ENCODE measurements around the gene OSBPL6.

DNA sequence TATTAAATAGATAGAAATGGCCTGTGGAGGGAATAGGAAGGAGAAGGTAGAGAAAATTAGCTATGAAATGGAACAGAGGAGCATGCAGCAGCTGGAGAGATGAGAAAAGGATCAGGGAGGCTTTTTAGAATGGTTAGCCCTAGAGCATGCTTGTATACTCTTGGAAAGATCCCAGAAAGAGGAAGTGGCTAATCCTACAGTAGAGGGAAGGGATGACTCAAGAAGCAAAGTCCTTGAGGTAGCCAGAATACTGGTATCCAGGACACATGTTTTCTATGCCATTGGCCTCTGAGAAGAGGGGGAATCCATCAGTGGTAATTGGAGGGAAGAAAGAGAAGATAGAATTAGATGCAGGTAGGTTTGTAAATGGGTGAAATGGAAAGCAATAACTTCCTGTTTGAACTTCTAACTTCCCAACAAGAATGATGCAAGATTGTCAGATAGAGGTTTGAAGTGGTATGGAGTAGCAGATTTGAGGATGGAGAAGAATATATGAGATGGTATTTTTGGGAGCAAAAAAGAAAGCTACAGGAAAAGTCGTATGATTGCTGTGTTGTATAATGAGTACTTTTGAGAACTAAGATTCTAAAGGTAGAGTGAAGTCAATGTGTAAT is 17.1 kb upstream of the OSBPL6 start:
- TF ChIP-seq EZH2phosphoT487 (IDR thresholded peaks at IDR 0.05; ENCODE audit: borderline replicate concordance), result no peak
- TF ChIP-seq EZH2 (IDR thresholded peaks at IDR 0.05), result no peak

Data from HCT116 (cell line).